Astrocyte of the spinal cord (primary cell): Measurements from ENCODE around the gene ERLIN1.

Experiments
- DNase-seq: peaks from one replicate; pipeline ENCODE4 v3.0.0; 2011; ENCODE audit warnings: low read depth, low spot score
- H3K4me3 ChIP-seq: 2 replicates; pipeline ENCODE4 v1.5.1; 2011; ENCODE audit warnings: low read depth, mild to moderate bottlenecking, low read length, moderate library complexity
- in situ Hi-C: cut with HindIII; loops from 2 replicates; pipeline ENCODE4 v1.10.0; 2017; ENCODE audit warnings: low sequenced_read_pairs
- TF ChIP-seq, protein P1 (sequence below): IDR thresholded peaks from 2 replicates; pipeline ENCODE4 v1.5.1; 2012; ENCODE audit warnings: low read depth, mild to moderate bottlenecking, low read length, inconsistent platforms

Gene ERLIN1

DNA sequence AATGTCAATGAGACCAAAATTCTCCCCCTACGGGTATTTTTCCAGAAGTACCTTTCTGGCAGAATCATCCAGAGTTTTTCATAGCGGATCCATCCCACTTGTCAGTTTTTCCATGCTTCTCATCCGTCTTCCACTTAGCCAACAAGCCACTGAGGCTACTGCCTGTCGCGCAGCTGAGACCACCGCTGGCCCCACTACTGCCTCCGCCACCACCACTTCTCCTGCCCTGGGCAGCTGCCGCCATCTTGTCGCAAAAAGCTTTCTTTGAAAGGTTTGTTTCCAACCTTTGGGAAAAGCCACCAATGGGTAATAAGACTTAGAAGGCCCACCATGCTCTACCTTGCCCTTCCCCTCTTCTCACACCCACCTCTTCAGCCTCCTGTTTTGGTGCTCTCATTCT lies 42.1 kb downstream of the ERLIN1 start:
- in situ Hi-C loops, result no loop called here
- TF ChIP-seq, protein P1, sequence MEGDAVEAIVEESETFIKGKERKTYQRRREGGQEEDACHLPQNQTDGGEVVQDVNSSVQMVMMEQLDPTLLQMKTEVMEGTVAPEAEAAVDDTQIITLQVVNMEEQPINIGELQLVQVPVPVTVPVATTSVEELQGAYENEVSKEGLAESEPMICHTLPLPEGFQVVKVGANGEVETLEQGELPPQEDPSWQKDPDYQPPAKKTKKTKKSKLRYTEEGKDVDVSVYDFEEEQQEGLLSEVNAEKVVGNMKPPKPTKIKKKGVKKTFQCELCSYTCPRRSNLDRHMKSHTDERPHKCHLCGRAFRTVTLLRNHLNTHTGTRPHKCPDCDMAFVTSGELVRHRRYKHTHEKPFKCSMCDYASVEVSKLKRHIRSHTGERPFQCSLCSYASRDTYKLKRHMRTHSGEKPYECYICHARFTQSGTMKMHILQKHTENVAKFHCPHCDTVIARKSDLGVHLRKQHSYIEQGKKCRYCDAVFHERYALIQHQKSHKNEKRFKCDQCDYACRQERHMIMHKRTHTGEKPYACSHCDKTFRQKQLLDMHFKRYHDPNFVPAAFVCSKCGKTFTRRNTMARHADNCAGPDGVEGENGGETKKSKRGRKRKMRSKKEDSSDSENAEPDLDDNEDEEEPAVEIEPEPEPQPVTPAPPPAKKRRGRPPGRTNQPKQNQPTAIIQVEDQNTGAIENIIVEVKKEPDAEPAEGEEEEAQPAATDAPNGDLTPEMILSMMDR, result no peak
- DNase-seq, result no peak
- H3K4me3 ChIP-seq, result no peak overlapping the region

DNA sequence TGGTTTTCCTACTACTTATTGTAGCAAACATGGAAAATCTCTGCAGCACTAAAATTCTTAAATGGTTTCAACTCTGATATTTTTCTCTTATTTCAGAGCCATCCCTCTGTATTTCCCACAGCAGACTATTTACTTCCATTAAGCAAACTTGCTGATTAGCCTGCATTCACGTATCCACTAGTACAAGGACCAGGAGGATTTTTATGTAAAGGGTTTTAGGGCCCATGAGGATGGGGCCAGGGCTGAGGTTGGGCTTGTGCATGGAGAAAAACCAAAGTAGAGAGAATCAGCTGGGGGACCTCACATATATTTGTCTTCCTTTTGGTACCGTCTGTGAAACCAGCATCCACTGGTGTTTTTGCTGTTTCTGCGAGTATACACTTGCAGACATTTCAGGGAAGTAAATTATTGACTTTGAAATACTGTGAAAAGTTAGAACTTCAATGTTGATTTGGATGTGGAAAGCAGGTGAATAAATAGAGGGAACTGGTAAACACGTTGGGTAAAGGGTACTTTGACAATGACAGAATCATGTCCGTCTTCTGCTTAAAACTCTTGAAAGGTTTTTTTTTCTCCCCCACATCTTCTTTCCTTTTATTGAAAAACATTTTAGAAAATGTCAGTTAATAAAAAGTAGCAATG lies 44.3 kb downstream of the ERLIN1 start:
- TF ChIP-seq, protein P1, result no peak
- no peak for DNase-seq
- H3K4me3 ChIP-seq, result no peak overlapping the region
- in situ Hi-C loops, result no loop called here

DNA sequence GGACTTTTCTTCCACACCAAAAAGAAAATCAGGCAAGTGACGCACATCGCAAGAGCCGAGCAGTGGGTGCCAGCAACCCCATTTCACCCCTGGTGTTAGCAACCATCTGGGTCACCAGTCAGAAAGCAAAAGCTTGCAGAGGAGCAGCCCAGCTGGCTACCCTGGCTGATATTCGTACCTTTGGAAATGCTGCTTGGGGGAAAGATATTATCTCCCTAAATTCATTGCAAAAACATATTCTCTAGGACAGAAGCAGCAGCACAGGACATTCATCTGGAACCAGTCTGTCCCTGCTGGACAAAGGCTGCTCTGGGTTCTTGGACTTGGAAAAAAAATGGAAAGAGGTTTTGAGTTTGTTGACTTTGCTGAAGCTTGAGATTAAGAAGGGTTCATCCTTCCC lies 45.8 kb downstream of the ERLIN1 start:
- in situ Hi-C loops, result no loop called here
- no peak for DNase-seq
- TF ChIP-seq, protein P1, result no peak
- H3K4me3 ChIP-seq, result no peak overlapping the region

DNA sequence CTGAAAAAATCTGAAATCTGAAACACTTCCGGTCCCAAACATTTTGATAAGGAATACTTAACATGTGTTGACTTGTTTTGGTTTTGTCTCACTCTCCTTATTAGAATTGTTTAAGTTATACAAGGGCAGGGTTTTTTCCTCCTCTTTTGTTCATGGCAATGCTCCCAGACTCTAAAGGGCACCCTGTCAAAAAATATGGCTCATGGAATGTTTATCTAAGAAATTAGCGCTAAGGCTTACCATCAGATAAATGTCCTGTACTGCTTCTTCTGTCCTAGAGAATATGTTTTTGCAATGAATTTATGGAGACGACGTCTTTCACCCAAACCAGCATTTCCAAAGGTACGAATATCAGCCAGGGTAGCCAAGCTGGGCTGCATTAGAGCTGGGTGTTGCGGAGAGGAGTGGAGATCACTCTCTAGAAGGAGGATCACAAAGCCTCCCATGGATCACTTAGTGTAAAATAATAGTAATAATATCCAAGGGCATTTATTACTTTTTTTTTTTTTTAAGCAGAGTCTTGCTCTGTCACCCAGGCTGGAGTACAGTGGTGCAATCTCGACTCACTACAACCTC lies 46.8 kb downstream of the ERLIN1 start:
- TF ChIP-seq, protein P1, result no peak
- in situ Hi-C loops, result no loop called here
- no peak for DNase-seq
- H3K4me3 ChIP-seq, result no peak overlapping the region

DNA sequence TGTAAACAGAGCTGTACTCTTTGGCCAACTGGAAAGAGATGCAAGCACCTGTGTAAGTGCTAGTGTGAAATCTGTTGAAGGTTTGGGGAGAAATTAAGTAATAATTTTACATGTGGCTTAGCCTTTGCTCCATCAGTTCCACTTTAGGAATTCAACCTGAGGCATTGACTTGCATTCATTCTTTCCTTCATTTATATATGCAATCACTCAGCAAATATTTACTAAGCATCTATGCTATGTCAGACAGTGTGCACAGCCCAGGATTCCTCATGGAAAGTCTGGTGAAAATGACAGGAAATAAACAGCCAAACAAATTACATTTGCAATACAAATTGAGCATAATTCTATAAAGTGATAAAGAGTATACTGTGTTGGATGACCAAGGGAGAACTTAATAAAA lies 50.3 kb downstream of the ERLIN1 start:
- TF ChIP-seq, protein P1, result no peak
- H3K4me3 ChIP-seq, result no peak overlapping the region
- in situ Hi-C loops, result no loop called here
- no peak for DNase-seq

DNA sequence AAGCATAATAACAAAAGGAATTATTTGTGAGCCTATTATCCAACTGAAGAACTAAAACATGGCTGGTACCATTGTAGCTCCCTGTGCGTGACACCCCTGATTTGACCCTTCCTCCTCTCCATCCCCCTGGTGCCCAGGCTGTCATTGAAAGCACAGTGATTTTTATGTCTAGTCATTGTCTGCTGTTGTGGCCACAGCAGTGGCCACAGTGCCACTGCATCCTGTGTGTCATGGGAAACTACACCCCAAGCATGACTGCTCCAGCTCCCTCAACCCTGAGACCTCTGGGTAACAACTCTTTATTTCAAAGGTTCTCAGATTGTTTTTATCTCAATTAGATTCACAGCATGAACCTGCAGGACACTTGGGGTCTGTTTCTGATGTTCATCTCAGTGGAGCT lies 52.0 kb downstream of the ERLIN1 start:
- in situ Hi-C loops, result no loop called here
- TF ChIP-seq, protein P1, result no peak
- H3K4me3 ChIP-seq, result no peak overlapping the region
- DNase-seq, result no peak
